ENCODE results near the gene FAM168A.
A peak's percentile ranks its signal among the peaks of the same experiment; 100 is the strongest.

The FAM168A gene

DNA sequence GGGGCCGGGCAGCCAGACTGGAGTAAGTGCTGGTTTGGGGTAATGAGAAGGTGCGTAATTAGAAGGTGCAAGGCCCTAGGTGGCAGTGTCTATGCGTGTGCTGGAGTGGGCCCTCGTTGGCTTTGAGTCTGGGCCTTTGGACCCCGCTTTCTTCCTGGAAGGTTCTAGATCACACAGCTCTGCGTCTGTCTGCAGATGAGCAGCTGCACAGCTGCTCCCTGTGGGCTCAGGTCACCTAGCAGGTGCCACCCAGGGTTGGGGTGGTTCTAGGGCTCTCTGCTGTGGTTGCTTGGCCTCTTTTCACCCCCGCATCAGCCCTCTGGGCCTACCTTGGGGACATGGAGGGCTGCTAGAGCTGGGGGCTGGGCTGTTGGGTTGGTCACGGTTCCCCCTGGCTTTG lies 211.4 kb downstream of the FAM168A start:
- Mint-ChIP-seq H3K36me3 (ENCODE audit: low read depth) (peaks cover 6% of the 10 kb centered on the region), H3K9me3 (no peaks in the 10 kb centered on the region), H3K27me3 (ENCODE audit: low read depth) (no peaks in the 10 kb centered on the region), H3K27ac (peak overlapping the region; percentile 75), H3K4me3 (no peak overlapping the region), H3K4me1 (ENCODE audit: low read depth) (peaks cover 54% of the 10 kb centered on the region)
- no peak for DNase-seq (ENCODE audit: low spot score)

DNA sequence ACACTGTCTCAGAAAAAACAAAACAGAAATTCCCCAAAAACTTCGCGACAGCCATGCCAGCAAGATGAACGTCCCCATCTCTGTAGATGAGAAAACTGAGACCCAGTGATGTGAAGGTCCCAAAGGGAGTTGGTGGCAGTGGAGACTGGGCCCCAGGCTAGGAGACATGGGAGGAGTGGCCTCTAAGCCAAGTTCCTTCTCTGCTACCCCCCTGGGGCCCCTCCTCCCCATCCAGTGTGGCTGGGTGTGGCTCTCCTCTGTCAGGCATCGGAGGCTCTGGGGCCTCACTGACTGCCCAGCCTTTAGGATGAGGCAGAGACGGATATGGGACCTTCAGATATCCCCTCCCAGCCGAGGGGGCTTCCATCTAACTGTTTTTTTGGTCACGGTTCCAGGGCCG lies 211.9 kb downstream of the FAM168A start:
- Mint-ChIP-seq H3K4me1 (ENCODE audit: low read depth) (peaks cover 57% of the 10 kb centered on the region), H3K4me3 (peak overlapping the region; percentile 58), H3K27me3 (ENCODE audit: low read depth) (no peaks in the 10 kb centered on the region), H3K9me3 (no peaks in the 10 kb centered on the region), H3K36me3 (ENCODE audit: low read depth) (peaks cover 6% of the 10 kb centered on the region), H3K27ac (peak overlapping the region; percentile 75)
- no peak for DNase-seq (ENCODE audit: low spot score)

DNA sequence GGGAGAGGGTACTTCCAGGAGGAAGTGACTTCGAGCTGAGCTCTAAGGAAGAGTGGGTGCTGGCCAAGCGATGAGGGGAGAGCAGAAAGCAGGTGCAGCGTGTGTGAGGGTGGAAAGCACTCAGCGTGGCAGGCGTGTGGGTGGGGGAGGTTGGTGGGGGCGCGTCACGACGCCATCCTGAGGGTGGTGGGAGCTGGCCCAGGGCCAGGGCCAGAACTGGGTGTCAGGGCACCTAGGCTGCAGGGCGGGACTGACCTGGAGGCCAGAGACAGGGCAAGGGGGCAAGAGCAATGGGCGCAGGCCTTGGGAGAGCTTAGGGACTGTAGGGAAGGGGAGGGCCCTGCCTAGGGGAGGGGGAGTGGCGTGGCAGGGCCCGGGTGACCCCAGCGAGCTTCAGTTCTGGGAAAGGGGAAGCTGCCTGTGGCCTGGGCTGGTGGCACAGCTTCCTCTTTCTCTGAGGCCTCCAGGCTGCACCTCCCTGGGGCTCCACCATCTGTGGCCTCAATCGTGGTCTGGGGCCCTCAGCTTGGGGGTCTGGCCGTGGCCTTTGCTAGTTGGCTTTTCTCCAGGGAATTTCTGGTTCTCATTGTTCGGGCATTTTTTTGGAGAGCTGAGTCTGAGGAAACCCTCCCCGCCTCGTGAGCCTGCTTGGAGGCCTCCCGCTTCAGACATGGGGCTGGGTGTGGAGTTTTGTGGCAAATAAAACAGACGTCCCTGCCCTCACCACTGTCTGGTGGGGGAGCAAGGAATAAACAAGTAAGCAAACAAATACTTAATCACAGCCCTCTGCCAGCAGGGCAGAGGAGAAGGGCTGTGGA lies 212.8 kb downstream of the FAM168A start:
- DNase-seq (ENCODE audit: low spot score) = no peak
- H3K27me3 Mint-ChIP-seq (ENCODE audit: low read depth) = no peaks in the 10 kb centered on the region
- peak overlapping the region; percentile 58 for H3K4me3 Mint-ChIP-seq
- H3K9me3 Mint-ChIP-seq = no peaks in the 10 kb centered on the region
- H3K36me3 Mint-ChIP-seq (ENCODE audit: low read depth) = peaks cover 6% of the 10 kb centered on the region
- H3K27ac Mint-ChIP-seq = peak overlapping the region; percentile 60
- H3K4me1 Mint-ChIP-seq (ENCODE audit: low read depth) = peaks cover 57% of the 10 kb centered on the region

DNA sequence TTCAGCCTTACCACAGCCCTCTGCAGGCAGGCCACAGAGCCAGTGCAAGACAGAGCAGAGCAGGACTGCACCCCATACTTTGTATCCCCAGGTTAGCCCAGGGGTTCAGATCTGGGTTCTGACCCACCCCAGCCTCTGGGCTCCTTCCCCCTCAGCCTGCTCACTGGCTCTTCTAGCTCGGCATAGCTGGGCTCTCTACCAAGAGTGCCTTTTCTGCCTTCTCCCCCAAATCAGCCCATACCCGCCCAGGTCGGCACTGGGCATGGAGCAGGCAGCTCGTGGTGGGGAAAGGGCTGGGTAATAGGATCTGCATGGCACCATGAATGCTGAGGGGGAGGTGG lies 213.4 kb downstream of the FAM168A start:
- no peak for DNase-seq (ENCODE audit: low spot score)
- Mint-ChIP-seq H3K9me3 (no peaks in the 10 kb centered on the region), H3K36me3 (ENCODE audit: low read depth) (peaks cover 6% of the 10 kb centered on the region), H3K4me1 (ENCODE audit: low read depth) (peaks cover 53% of the 10 kb centered on the region), H3K27ac (peak overlapping the region; percentile 60), H3K4me3 (peak overlapping the region; percentile 58), H3K27me3 (ENCODE audit: low read depth) (no peaks in the 10 kb centered on the region)

DNA sequence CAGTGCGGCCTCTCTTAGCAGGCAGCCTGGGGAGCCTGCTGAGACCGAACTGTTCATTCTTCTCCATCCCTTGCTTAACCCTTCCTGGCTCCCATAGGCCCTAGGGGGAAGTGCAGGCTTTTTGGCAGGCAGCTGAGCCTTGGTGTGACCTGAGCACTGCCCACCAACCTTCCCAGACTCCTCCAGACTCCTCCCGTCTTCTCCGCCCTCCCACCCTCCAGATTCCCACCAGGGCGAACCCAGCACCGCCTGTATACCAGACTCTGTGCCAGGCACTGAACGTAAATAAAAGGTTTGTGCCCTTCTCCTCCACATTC lies 213.8 kb downstream of the FAM168A start:
- peak overlapping the region; percentile 60 for H3K27ac Mint-ChIP-seq
- H3K27me3 Mint-ChIP-seq (ENCODE audit: low read depth) = no peaks in the 10 kb centered on the region
- H3K36me3 Mint-ChIP-seq (ENCODE audit: low read depth) = peaks cover 5% of the 10 kb centered on the region
- peaks cover 53% of the 10 kb centered on the region for H3K4me1 Mint-ChIP-seq (ENCODE audit: low read depth)
- no peaks in the 10 kb centered on the region for H3K9me3 Mint-ChIP-seq
- DNase-seq (ENCODE audit: low spot score) = no peak
- peak overlapping the region; percentile 58 for H3K4me3 Mint-ChIP-seq

DNA sequence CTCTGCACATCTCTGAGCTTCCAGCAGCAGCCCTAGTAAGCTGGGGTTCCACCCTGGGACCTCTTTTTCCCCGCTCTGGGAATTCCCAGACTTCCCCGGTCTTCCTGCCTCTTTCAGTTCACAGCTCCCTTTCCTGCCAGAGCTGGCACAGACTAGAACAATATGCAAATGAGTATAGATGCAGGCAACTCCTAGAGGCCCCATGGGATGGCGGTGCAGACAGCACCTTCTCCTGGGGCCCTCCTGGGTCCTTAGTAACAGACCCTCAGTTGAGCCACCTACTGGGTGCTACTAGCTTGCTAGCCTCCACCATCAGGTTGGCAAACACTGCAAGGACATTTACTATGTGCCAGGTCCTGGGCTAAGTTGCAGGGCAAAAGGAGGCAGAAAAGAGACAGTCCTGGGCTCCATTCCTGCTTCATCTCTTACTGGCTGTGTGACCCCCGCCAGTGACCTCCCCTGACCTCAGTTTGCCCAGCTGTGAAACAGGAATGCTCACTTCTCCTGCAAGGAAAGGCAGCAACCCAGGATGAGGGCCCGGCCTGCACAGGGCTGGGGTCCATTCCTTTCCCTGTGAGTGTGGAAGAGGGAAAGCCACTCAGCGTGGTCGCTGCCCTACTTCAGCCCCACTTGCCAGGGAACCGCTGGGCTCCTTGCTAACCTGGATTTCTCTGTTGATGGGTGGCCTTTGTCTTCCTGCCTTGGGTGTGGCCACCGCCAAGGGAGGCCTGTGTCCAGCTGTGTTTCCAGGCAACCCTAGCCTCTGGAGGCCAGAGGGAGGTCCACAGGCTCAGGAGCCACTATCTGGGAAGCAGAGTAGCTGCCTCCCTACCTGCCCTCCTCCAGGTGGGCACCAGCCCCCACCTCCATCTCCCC lies 214.4 kb downstream of the FAM168A start:
- H3K27ac Mint-ChIP-seq = peak overlapping the region; percentile 74
- no peak for DNase-seq (ENCODE audit: low spot score)
- no peaks in the 10 kb centered on the region for H3K9me3 Mint-ChIP-seq
- H3K27me3 Mint-ChIP-seq (ENCODE audit: low read depth) = no peaks in the 10 kb centered on the region
- peaks cover 4% of the 10 kb centered on the region for H3K36me3 Mint-ChIP-seq (ENCODE audit: low read depth)
- no peak overlapping the region for H3K4me3 Mint-ChIP-seq
- peaks cover 56% of the 10 kb centered on the region for H3K4me1 Mint-ChIP-seq (ENCODE audit: low read depth)

DNA sequence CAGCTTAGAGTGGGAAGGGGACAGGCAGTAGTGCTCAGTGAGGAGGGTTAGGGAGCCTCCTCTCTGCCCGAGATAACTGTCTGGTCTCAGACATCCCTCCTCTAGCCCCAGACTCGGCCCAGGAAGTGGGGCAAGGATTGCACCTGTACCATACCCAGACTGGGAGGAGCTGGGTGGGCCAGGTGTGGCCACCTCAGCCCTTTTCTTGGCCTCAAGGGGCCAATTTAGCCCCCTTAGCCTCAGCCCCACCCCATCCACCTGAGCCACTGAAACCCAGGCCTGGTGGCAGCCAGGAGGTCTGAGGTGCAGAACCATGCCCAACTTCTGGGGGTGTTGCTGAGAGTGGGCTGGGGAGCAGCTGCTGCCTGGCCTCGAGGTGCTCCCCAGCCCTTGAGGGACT lies 215.2 kb downstream of the FAM168A start:
- H3K27ac Mint-ChIP-seq = no peak overlapping the region
- no peak for DNase-seq (ENCODE audit: low spot score)
- no peaks in the 10 kb centered on the region for H3K27me3 Mint-ChIP-seq (ENCODE audit: low read depth)

DNA sequence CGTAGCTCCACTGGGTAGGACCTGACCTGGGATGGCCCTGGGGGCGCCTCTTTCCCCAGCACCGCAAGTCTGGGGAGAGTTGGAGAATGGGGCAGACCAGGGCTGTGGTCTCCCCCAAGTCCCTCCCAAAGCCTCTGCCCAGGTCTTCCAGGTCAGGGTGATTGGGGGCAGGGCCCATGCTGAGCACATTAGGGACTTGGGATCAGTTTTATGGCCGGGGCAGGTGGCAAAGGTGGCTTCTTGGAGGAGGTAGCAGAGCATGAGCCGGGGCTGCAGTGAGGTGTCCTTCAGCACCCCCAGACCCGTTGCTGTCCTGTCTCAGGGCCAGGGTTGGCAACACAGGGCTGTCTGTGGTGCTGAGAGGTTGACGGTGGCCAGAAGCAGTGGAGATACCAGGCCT lies 215.7 kb downstream of the FAM168A start:
- no peaks in the 10 kb centered on the region for H3K27me3 Mint-ChIP-seq (ENCODE audit: low read depth)
- DNase-seq (ENCODE audit: low spot score) = no peak
- H3K4me1 Mint-ChIP-seq (ENCODE audit: low read depth) = peaks cover 61% of the 10 kb centered on the region
- no peak overlapping the region for H3K4me3 Mint-ChIP-seq
- no peaks in the 10 kb centered on the region for H3K9me3 Mint-ChIP-seq
- H3K36me3 Mint-ChIP-seq (ENCODE audit: low read depth) = peaks cover 2% of the 10 kb centered on the region
- peak overlapping the region; percentile 36 for H3K27ac Mint-ChIP-seq

More for the DNA sequence above, 215.2 kb downstream of the FAM168A start:
- Mint-ChIP-seq H3K36me3 (ENCODE audit: low read depth) (peaks cover 2% of the 10 kb centered on the region), H3K4me1 (ENCODE audit: low read depth) (peaks cover 57% of the 10 kb centered on the region), H3K4me3 (no peak overlapping the region), H3K9me3 (no peaks in the 10 kb centered on the region)

DNA sequence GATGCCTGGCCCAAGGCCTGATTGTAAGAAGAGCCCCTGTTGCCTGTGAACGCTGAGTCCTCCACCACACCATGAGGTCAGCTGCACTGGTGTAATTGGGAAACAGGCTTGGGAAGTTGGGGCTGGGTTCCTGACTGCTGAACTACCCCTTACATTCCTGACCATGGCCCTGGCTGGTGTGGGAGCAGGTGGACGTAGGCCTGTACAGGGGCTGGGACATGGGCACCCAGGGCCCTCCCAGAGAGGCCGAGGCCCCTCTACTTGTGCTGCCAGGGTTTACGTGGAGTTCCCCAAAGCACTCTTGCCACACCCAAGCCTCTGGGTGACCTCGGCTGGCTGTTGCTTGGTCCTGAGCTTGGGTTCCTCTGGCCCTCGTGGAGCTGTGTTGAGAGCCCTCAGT lies 216.3 kb downstream of the FAM168A start:
- no peak overlapping the region for H3K27ac Mint-ChIP-seq
- H3K27me3 Mint-ChIP-seq (ENCODE audit: low read depth) = no peaks in the 10 kb centered on the region
- H3K4me1 Mint-ChIP-seq (ENCODE audit: low read depth) = peaks cover 58% of the 10 kb centered on the region
- no peaks in the 10 kb centered on the region for H3K9me3 Mint-ChIP-seq
- peaks cover 6% of the 10 kb centered on the region for H3K36me3 Mint-ChIP-seq (ENCODE audit: low read depth)
- no peak overlapping the region for H3K4me3 Mint-ChIP-seq
- DNase-seq (ENCODE audit: low spot score) = no peak

DNA sequence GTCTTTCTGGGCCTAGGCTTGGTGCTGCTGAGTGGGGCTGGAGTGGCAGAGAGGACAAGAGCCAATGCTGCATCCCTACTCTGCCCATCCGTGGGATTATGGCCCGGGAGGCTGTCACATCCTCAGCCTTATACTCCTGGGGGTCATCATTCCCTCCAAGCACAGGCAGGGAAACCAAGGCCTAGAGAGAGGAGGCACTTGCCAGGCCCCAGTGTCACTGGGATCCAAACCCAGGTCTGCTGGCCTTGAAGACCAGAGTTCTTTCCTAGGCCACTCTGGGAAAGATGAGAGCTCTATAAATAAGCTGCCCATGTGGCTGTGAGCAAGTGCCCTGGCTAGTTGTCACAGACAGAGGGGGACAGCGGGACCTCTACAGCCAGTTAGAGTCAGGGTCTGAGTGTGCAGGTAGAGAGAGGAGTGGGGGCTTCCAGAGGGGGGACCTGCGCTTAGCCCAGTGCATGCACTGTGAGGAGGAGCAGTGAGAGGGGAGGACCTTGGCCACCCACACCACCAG lies 217.0 kb downstream of the FAM168A start:
- Mint-ChIP-seq H3K9me3 (no peaks in the 10 kb centered on the region), H3K4me1 (ENCODE audit: low read depth) (peaks cover 53% of the 10 kb centered on the region), H3K36me3 (ENCODE audit: low read depth) (peaks cover 6% of the 10 kb centered on the region), H3K4me3 (no peak overlapping the region), H3K27ac (peak overlapping the region; percentile 12), H3K27me3 (ENCODE audit: low read depth) (no peaks in the 10 kb centered on the region)
- DNase-seq (ENCODE audit: low spot score) = no peak

DNA sequence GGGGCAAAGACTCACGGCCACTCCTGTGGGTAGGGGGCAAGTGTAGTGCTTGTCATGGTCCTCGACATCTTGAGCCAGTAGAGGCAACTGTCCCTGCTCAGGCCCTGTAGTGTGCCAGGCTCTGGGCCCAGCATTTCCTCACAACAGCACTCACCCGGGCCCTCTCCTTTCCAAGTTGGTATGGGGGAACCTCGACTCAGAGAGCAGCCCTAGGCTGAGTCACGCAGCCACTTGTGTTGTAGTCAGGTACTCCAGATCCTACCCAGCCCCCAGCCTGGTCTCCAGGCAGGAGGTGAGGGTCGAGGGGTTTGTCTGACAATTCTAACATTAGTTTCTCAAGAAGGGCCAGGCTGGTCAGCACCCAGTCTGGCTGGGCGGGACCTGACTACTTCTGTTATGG lies 217.6 kb downstream of the FAM168A start:
- peaks cover 6% of the 10 kb centered on the region for H3K36me3 Mint-ChIP-seq (ENCODE audit: low read depth)

DNA sequence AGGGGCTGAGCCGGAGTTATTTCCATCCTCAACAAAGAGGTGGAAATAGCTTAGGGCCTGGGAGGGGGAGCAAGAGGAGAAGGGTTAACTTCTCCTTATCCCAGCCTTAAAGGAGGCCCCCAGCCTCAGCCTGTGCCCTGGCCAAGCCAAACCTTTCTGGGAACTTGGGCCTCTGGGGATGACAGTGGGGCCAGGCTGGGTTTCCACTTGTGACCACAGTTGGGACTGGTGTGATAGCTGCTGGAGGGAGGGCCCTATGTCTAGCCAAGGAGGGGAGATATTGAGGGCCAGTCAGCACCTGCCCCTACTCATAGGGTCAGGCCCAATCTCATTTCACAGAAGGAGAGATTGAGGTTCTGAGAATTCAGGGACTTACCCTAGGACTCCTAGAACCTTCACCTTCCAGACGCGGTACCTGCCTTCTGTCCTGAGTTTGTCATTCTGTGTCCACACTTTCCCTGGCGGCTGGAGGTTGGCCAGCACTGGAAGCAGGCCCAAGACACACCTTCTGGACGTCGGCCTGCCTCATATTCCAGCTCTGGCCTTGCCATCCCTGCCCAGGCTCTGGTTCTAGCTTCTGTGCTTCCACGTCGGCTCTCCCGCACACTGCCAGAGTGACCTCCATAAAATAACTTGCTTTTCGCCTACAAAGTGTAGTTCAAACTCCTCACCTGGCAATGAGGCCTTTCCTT lies 218.6 kb downstream of the FAM168A start:
- Mint-ChIP-seq H3K27me3 (ENCODE audit: low read depth) (no peaks in the 10 kb centered on the region), H3K4me3 (no peak overlapping the region), H3K4me1 (ENCODE audit: low read depth) (peaks cover 44% of the 10 kb centered on the region), H3K36me3 (ENCODE audit: low read depth) (peaks cover 6% of the 10 kb centered on the region), H3K27ac (no peak overlapping the region), H3K9me3 (no peaks in the 10 kb centered on the region)
- no peak for DNase-seq (ENCODE audit: low spot score)

More for the DNA sequence above, 217.6 kb downstream of the FAM168A start:
- H3K27ac Mint-ChIP-seq = peak overlapping the region; percentile 12
- no peaks in the 10 kb centered on the region for H3K27me3 Mint-ChIP-seq (ENCODE audit: low read depth)
- peaks cover 52% of the 10 kb centered on the region for H3K4me1 Mint-ChIP-seq (ENCODE audit: low read depth)
- H3K4me3 Mint-ChIP-seq = no peak overlapping the region
- no peaks in the 10 kb centered on the region for H3K9me3 Mint-ChIP-seq
- no peak for DNase-seq (ENCODE audit: low spot score)

DNA sequence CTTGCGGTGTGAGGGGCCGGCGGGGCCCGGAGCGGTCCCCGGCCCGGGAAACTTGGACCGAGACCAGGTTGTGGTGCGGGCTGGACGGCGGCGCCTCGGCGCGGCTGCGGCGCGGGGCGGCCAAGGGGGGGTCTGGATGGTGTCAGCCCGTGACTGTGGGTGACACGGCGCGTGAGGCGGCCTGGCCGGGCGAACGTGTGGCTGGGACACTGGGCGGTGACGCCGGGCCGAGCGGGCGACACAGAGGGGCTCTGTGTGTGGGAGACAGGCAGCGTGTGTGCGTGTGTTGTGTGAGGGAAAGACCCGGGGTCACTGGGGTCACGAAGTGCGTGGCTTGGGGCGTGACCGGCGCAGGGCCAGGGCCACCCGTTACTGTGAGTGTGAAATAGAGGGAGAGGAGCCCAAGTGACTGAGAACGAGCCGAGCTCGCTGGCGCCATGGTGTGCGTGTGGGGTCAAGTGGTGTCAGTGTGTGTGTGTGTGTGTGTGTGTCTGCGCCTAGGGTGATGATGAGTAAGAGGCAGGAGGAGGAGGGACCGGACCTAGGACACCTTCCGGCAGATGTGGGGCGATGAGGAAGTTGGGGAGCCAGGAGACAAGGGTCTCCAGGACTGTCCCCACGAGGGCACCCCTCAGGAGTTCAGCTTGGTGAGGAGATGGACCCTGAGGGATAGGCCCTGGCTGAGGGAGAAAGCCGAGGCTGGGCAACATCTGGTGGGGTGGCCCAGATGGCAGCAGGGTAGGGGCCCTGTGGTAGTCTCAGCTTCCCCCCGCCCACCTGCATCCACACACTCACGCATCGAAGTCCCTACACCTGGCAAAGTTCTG lies 220.9 kb downstream of the FAM168A start:
- peaks cover 31% of the 10 kb centered on the region for H3K4me1 Mint-ChIP-seq (ENCODE audit: low read depth)
- H3K9me3 Mint-ChIP-seq = no peaks in the 10 kb centered on the region
- peak overlapping the region; percentile 100 for H3K4me3 Mint-ChIP-seq
- H3K36me3 Mint-ChIP-seq (ENCODE audit: low read depth) = peaks cover 6% of the 10 kb centered on the region
- no peaks in the 10 kb centered on the region for H3K27me3 Mint-ChIP-seq (ENCODE audit: low read depth)
- peak overlapping the region; percentile 100 for H3K27ac Mint-ChIP-seq
- peak; percentile 68 for DNase-seq (ENCODE audit: low spot score)
